Natural killer cell (primary cell): ENCODE data around the gene RHCE. TPM values are rescaled to one million over a fixed set of nuclear protein-coding genes. Genes with fewer than 3 reads are reported as not detected.

Experiments used
- ATAC-seq, 3 donors: fragments of 150-1000 bp in 2 of 3; fragments of 200-7000 bp in 1 of 3; cut with Tn5 transposase; 1 replicate in 1 of 3; 2 replicates in 2 of 3; pipeline ENCODE4 v1.10.0; 2021; ENCODE audit warnings: mild to moderate bottlenecking in 2 of 3, moderate library complexity in 2 of 3
- DNase-seq, 2 donors: peaks; one replicate each; pipeline versions ENCODE4 v3.0.0 to v3.0.0-alpha.2; 2013 to 2021; ENCODE audit warnings: mixed read lengths in 1 of 2
- H3K27ac ChIP-seq: one replicate; pipeline ENCODE4 v1.5.1; 2013; ENCODE audit warnings: mild to moderate bottlenecking, low read length
- H3K27me3 ChIP-seq: one replicate; pipeline ENCODE4 v1.6.1; 2013; ENCODE audit warnings: low read length; ENCODE audit not compliant: control insufficient read depth, insufficient read depth
- H3K36me3 ChIP-seq: one replicate; pipeline ENCODE4 v1.6.1; 2013; ENCODE audit warnings: low read length; ENCODE audit not compliant: control insufficient read depth, insufficient read depth
- H3K4me1 ChIP-seq: one replicate; pipeline ENCODE4 v1.6.1; 2013; ENCODE audit warnings: low read length; ENCODE audit not compliant: control insufficient read depth, insufficient read depth
- H3K4me3 ChIP-seq: one replicate; pipeline ENCODE4 v1.5.1; 2013; ENCODE audit warnings: low read length
- H3K9me3 ChIP-seq: one replicate; pipeline ENCODE4 v1.6.1; 2013; ENCODE audit warnings: low read length; ENCODE audit not compliant: control insufficient read depth, insufficient read depth
- H3K27ac Mint-ChIP-seq, 2 donors: one replicate each; pipeline ENCODE4 v1.8.0; 2022; ENCODE audit warnings: mild to moderate bottlenecking in 2 of 2, mixed read lengths in 2 of 2, moderate library complexity in 1 of 2
- H3K27me3 Mint-ChIP-seq, 2 donors: one replicate each; pipeline ENCODE4 v1.8.0; 2022; ENCODE audit warnings: low read depth in 2 of 2, mixed read lengths in 2 of 2
- H3K36me3 Mint-ChIP-seq: one replicate; pipeline ENCODE4 v1.8.0; 2022; ENCODE audit warnings: mixed read lengths
- H3K4me1 Mint-ChIP-seq, 2 donors: one replicate each; pipeline ENCODE4 v1.8.0; 2022; ENCODE audit warnings: mixed read lengths in 2 of 2
- H3K4me3 Mint-ChIP-seq: one replicate; pipeline ENCODE4 v1.8.0; 2022; ENCODE audit warnings: mild to moderate bottlenecking, moderate library complexity, mixed read lengths
- H3K9me3 Mint-ChIP-seq, 2 donors: one replicate each; pipeline ENCODE4 v1.8.0; 2022; ENCODE audit warnings: mixed read lengths in 2 of 2
- CTCF ChIP-seq: fragments of 200-600 bp; IDR thresholded peaks from one replicate; pipeline ENCODE4 v1.8.0; 2022; ENCODE audit warnings: antibody characterized with exemption
- WGBS: methylation state at CpG from one replicate; pipeline ENCODE4 v1.1.7; 2013; ENCODE audit warnings: missing lambda C conversion rate; ENCODE audit not compliant: insufficient coverage; 5-methylcytosine and 5-hydroxymethylcytosine counted together
- intact Hi-C: fragments of 100-400 bp; cut with micrococcal nuclease; formaldehyde crosslinking; loops from one replicate; pipeline ENCODE4 v1.14.2; 2022
- total RNA-seq, 4 donors: library from RNA; stranded (reverse); fragments of 120-200 nt in 1 of 4; gene quantifications; one replicate each; pipeline versions ENCODE4 v1.2.3 to v1.2.4, GENCODE V29; 2013 to 2022

Gene RHCE
- total RNA-seq, 3 donors from 2014 or later (not counting 1 experiment from before 2014, with no cell fraction given), result not detected

GRCh38 chr1:25361901-25362300 is 58.7 kb downstream of the RHCE start:
- H3K27me3 Mint-ChIP-seq, result no peaks in the 10 kb centered on the region
- peaks cover 44% of the 10 kb centered on the region for H3K36me3 ChIP-seq
- H3K4me1 Mint-ChIP-seq, result peaks cover 5 to 11% of the 10 kb centered on the region in 2 donors
- no peaks in the 10 kb centered on the region for H3K4me1 ChIP-seq
- WGBS, result 90% methylated on average over 2 of the region's 2 CpGs
- H3K36me3 Mint-ChIP-seq, result no peaks in the 10 kb centered on the region
- ATAC-seq, result no peak
- no peaks in the 10 kb centered on the region for H3K9me3 Mint-ChIP-seq
- intact Hi-C loops, result no loop called here
- H3K27ac Mint-ChIP-seq, result peak overlapping the region; percentile 24 to 53
- no peak for DNase-seq
- peak overlapping the region; percentile 14 for H3K27ac ChIP-seq
- H3K4me3 Mint-ChIP-seq, result no peak overlapping the region
- H3K27me3 ChIP-seq, result no peaks in the 10 kb centered on the region
- no peaks in the 10 kb centered on the region for H3K9me3 ChIP-seq
- TF ChIP-seq CTCF, result no peak
- no peak overlapping the region for H3K4me3 ChIP-seq

GRCh38 chr1:25360596-25361581 is 59.7 kb downstream of the RHCE start:
- 95% methylated on average over 4 of the region's 7 CpGs for WGBS
- H3K27ac ChIP-seq, result no peak overlapping the region
- intact Hi-C loops, result no loop called here
- H3K27me3 ChIP-seq, result no peaks in the 10 kb centered on the region
- no peak for ATAC-seq
- no peaks in the 10 kb centered on the region for H3K9me3 ChIP-seq
- Mint-ChIP-seq H3K4me1 (peaks cover 11 to 17% of the 10 kb centered on the region in 2 donors), H3K27ac (peak overlapping the region in 1 of 2 donors; percentile 53), H3K9me3 (no peaks in the 10 kb centered on the region), H3K36me3 (no peaks in the 10 kb centered on the region), H3K27me3 (no peaks in the 10 kb centered on the region), H3K4me3 (no peak overlapping the region)
- no peaks in the 10 kb centered on the region for H3K4me1 ChIP-seq
- no peak for TF ChIP-seq CTCF
- peaks cover 54% of the 10 kb centered on the region for H3K36me3 ChIP-seq
- H3K4me3 ChIP-seq, result no peak overlapping the region
- no peak for DNase-seq

GRCh38 chr1:25356848-25357247 is 63.8 kb downstream of the RHCE start:
- H3K27me3 ChIP-seq, result no peaks in the 10 kb centered on the region
- H3K4me1 ChIP-seq, result no peaks in the 10 kb centered on the region
- WGBS, result no CpG with 5 or more reads among the region's 1 CpG
- Mint-ChIP-seq H3K36me3 (no peaks in the 10 kb centered on the region), H3K9me3 (no peaks in the 10 kb centered on the region), H3K4me3 (no peak overlapping the region), H3K4me1 (peaks cover 8 to 19% of the 10 kb centered on the region in 2 donors), H3K27me3 (no peaks in the 10 kb centered on the region), H3K27ac (no peak overlapping the region)
- no peak overlapping the region for H3K4me3 ChIP-seq
- peaks cover 79% of the 10 kb centered on the region for H3K36me3 ChIP-seq
- ATAC-seq, result no peak
- TF ChIP-seq CTCF, result no peak
- H3K27ac ChIP-seq, result no peak overlapping the region
- DNase-seq, result no peak
- intact Hi-C loops, result no loop called here
- H3K9me3 ChIP-seq, result no peaks in the 10 kb centered on the region
